Frontal cortex (tissue), 4 donors: Measurements from ENCODE around the gene MFSD11. TPM values are rescaled to one million over a fixed set of nuclear protein-coding genes. Genes with fewer than 3 reads are reported as not detected.
"Not testable (repeated sequence)": the region's sequence is repeated elsewhere in the genome, so short reads cannot be mapped to it uniquely, and the experiment has no call there.

Experiments
- DNase-seq, 2 donors: peaks; one replicate each; pipeline ENCODE4 v3.0.0; 2012; ENCODE audit warnings: low spot score in 2 of 2
- FAIRE-seq: peaks from 2 replicates; lab custom pipeline; 2012; peaks lifted over from hg19 to GRCh38; lab: Jason Lieb, UNC
- total RNA-seq: library from RNA; depleted of rRNA; stranded (reverse); fragments of >200 nt; gene quantifications from one replicate; pipeline ENCODE4 v1.2.3, GENCODE V29; 2014
- donor health status: control.
- donor health status: control.
- donor health status: control.

MFSD11 gene
- total RNA-seq, 1 donor from 2014 or later, result 73.0 TPM

DNA sequence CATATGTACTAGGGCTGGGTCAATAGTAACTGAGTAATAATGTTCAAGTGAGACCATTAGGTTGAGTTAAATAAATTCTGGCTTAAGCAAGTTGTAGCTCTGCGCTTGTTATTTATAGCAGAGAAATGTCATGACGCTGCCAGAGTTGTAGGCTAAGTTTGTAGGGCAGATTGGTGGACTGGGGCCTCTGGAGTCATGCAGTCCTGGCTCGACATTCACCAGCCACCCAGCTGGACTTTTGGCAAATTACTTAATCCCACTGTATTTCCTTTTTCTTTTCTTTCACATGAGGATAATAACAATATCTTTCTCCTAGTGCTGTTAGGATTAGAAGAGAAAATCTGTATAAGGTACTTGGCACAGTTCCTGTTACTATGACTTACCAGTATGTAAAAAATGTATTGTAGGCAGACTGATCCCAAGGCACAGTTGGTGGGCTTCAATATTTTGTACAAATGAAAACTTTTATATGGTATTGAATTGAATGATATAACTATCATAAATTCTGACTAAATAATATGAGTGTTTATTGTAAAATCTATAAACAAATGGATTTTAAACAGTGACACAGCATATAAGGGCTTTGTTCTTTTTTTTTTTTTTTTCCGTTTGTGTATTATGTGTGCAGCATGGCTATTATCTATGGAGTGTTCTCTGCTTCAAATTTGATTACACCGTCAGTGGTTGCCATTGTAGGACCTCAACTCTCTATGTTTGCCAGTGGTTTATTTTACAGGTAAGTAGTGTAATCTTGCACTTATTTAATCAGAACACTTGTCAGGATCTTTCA, 2.6 kb downstream of the MFSD11 start:
- no peak for FAIRE-seq
- DNase-seq, result no peak

DNA sequence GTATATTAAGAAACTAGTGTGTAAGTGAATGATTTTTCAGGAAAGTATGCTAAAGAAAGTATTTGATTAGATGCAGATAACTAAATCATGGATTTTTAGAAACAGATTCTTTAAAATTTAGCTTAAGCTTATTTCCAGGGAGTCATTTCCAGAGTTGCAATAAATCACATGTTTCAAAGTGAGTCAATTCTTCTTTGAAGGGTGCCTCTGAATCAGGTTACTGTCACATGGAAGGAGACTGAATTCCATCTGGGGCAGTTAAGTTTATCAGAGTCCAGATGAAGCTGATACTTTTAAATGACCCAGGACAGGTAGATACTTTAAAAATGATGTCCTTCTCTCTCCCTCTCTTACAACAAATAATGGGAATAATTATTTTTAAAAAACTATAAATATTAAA, 5.0 kb downstream of the MFSD11 start:
- FAIRE-seq (no peak), DNase-seq (no peak)

DNA sequence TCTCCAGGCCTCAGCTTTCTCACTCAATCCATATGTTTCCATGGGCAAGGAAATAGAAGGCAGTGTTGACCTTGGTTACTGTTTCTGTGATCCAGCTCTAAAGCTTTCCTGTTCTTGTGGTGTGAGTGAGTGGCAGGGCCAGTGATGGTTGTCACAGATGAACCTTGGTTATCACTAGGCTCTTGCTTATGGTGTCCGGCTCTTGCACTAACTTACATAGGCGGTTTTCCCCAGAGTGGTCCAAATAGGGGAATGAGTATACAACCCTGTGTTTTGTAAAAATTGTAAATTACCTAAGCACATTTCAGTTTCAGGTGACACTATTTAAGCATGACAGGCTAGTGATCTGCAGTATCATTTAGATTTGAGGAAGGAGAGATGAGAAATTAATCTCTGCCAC, 6.8 kb downstream of the MFSD11 start:
- FAIRE-seq (no peak), DNase-seq (no peak)

DNA sequence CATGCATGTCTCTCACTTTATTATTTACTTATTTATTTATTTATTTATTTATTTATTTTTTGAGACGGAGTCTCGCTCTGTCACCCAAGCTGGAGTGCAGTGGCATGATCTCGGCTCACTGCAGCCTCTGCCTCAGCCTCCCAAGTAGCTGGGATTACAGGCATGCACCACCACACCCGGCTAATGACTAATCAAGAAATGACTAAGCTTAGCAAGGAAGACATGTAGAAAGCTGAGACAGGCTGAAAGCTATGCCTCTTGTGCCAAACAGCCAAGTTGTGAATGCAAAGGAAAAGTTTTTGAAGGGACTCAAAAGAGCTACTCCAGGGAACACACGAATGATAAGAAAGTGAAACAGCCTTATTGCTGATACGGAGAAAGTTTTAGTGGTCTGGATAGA, 7.9 kb downstream of the MFSD11 start:
- not testable (repeated sequence) for FAIRE-seq, DNase-seq

DNA sequence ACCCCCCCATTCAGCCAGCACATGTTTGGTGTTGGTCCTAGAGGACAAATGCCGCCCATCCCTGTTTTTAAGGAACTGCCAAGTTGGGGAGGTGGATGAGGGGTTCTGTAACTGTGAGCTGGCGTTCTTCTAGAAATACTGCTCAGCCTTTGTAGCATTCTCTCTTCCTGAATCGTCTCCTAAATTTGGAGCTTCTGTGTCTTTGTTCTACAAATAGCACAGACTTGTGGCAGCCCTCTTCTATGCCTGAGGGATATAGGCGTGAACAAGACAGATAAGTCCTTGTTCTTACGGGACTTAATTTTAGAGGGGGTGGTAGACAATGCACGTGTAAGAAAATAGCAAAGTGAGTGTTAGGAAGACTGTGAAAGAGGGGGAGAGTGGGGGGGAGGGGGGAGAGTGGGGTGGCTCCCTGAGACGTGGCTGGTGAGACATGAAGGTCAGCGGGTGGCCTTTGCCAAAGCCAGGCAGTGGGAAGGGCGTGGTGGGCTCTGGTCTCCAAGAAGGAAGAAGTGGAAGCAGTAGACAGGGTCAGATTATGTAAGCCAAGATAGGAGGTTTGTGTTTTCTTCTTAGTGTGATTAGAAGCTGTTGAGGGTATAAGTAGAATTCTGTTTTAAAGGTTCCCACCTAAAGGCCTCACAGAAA, 9.9 kb downstream of the MFSD11 start:
- DNase-seq, result peak in 1 of 2 donors; percentile 20
- FAIRE-seq, result no peak

DNA sequence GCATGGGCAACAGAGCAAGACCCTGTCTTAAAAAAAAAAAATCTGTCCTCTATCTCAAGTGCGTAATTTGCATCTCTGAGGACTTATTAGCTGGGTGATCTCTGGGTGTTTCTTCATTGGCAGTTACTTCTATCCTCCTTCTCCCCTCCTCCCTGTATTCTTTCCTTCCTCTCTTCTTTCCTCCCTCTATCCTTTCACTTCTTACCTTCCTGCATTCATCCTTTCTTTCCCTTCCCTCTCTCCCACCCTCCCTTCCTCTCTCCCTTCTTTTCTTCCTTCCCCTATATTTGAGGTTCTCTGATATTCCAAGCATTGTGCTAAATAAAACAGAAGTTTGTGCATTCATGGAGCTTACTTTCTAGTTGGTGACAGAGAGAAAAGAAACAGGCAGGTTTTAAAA, 10.7 kb downstream of the MFSD11 start:
- no peak for FAIRE-seq
- no peak for DNase-seq

DNA sequence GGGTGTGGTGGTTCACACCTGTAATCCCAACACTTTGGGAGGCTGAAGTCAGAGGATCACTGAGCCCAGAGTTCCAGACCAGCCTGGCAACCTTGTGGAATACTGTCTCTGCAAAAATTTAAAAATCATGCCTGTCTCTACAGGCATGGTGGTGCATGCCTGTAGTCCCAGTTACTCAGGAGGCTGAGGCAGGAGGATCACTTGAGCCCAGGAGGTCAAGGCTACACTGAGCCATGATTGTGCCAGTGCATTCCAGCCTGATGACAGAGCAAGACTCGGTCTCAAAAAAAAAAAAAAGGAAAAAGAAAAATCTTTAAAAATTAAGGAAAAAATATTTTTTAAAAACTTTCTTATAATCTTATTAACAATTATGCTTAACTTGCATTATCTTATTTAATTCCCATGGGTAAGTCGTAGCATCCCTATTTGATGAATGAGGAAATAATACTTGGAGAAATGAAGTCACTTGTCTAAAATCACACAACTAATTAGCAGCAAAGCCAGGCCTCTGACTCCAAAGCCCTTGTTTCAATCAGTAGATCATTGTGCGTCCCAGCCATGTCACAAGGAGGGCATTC, 13.6 kb downstream of the MFSD11 start:
- DNase-seq, result no peak
- no peak for FAIRE-seq

DNA sequence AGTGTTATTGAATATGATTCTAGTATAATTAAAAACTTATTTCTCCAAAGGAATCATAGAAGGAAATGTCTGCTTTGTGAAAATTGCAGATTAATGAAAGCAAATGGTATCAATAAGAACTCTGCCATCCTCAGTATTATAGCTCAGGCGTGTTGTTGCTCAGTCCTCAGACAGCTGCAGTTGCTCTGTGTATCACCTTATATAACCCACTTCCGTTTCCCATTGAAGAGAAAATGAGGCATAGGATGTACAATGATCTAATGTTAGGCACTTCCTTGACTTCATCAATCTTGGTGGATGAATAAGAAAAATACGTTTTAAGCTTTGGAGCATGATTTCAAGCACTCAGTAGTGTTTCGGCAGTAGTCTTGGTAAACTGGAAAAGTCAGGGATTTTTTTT, 14.1 kb downstream of the MFSD11 start:
- DNase-seq (no peak), FAIRE-seq (no peak)

DNA sequence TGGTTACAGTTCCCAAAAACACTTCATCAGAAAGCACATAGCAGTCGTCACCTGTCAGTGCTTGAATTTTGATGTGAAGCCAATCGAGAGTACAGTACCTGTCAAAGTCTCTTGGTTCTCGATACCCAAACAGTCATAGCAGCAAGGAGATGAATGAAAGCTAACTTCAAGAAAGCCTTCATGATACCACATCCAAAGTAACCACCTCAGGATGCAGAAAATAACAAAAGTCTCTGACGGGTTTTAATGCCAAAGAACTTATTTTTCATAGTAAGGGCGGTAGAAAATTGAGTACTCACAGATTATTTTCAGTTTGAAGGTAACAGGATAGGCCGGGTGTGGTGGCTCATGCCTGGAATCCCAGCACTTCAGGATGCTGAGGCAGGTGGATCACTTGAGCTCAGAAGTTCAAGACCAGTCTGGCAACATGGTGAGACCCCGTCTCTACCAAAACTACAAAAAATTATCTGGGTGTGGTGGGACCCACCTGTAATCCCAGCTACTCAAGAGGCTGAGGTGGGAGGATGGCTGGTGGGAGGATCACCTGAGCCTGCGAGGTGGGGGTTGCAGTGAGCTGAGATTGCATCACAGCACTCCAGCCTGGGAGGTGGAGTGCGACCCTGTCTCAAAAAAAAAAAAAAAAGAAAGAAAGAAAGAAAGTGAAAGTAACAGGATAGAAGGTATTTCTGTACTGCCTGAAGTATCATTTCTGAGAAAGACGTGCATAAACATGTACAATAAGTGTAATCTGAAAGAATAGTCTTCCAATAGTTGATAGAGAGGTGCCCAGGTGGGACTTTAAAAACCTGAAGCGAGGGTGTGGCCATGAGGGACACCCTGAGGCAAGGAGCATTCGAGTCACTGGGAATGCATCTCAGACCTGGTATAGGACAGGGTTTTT, 15.4 kb downstream of the MFSD11 start:
- no peak for FAIRE-seq

DNA sequence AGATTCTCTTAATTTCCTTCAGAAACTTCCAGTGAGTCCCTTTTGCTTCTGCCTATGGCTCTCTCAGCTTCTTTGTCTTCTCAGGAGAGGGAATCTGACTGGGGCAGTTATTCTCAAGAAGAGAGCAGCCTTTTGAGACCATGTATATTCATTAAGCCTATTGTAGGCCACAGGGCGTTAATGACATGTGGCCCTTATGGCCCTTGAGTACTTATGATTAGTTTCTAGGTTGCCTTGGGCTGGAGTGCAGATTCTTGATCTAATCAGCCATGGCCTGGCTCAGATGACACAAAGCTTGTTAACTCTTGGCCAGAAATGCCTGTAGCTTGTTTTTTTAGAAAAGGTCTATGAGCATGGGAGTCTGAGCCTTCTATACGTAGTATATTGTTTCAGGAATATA, 17.4 kb downstream of the MFSD11 start:
- no peak for DNase-seq
- FAIRE-seq, result no peak

More for the DNA sequence above, 15.4 kb downstream of the MFSD11 start:
- DNase-seq, result no peak

DNA sequence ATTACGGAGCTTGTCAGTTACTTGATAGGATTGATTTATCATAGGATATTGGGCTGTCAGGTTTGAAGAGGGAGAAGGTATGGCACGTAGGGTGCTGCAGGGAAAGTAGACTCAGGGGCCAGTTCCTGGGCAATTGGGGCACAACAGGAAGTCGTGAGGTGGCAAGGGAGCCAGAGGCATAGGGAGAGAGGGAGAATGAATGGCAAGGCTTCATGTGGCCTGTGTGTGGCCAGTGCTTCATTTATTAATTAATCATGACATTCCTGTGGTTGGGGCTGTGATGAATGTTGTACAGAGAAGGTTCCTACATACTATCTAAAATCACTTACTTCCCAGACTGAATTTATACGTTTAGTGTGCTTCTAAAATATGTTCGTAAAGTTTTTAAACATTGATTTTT, 19.3 kb downstream of the MFSD11 start:
- FAIRE-seq, result no peak
- no peak for DNase-seq

DNA sequence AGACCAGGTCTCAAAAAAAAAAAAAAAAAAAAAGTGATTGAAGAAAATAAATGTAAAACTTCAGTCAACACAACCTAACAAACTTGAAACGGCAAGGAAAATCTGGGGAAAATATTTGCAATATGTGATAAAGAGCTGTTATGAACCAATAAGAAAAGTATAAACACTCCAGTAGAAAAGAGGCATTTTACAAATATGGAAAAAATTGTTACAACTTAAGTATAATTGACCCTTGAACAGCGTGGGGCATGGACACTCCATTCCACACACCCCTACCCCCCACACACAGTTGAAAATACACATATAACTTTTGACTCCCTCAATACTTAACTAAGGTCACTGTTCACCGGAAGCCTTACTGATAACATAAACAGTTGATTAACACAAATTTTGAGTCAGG, 20.7 kb downstream of the MFSD11 start:
- FAIRE-seq (no peak), DNase-seq (no peak)

DNA sequence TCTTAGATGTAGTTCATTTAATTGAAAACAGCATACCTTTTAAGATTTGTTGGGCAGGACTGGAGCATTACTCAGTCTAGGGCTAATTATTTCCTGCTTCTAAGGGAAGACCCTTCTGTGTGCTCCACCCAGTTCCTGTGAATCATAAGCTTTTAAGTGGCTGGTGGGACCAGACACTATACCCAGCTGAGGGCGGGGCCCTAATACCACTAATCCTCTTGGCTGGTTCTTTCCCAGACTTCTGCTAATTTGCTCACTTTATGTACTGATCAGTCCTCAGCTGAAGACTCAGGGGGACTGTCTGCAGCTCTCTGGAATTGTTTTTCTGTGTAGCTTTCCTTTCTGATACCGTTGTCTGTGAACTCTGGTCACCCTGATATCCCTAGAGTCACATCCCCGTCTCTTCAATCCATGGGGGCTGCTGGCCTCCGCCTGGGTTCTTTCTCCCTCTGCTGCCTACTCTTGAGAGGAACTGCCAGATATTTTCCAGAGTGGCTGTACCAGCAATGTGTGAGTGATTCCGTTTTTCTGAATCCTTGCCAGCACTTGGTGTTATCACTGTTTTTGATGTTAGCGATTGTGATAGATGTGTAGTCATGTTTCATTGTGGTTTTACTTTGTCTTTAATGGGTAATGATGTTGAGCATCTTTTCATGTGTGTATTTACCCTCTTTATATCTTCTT, 35.1 kb downstream of the MFSD11 start:
- DNase-seq (no peak), FAIRE-seq (no peak)

DNA sequence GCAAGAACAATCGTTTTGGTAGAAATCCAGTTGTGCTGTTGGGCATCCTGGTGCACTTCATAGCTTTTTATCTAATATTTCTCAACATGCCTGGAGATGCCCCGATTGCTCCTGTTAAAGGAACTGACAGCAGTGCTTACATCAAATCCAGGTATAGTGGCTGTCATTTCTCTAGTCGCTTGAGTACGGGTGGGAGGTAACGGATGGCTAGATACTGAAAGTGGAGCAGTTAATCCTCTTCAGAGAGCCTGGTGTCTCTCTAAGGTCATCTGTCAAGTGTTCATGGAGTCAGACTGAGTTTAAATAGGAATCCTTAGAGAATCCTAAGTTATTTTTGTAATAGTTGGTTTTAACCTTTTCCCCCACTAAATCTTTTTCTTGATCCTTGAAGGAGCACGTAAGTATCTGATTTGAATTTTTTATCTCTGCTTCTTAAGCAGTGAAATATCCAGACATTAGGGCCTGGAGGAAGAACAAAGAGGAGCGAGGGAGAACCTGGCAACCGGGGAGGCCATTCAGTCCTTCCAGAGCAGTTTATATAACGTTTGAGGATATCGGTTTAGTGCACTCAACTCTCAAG, 37.2 kb downstream of the MFSD11 start:
- FAIRE-seq (no peak), DNase-seq (no peak)

DNA sequence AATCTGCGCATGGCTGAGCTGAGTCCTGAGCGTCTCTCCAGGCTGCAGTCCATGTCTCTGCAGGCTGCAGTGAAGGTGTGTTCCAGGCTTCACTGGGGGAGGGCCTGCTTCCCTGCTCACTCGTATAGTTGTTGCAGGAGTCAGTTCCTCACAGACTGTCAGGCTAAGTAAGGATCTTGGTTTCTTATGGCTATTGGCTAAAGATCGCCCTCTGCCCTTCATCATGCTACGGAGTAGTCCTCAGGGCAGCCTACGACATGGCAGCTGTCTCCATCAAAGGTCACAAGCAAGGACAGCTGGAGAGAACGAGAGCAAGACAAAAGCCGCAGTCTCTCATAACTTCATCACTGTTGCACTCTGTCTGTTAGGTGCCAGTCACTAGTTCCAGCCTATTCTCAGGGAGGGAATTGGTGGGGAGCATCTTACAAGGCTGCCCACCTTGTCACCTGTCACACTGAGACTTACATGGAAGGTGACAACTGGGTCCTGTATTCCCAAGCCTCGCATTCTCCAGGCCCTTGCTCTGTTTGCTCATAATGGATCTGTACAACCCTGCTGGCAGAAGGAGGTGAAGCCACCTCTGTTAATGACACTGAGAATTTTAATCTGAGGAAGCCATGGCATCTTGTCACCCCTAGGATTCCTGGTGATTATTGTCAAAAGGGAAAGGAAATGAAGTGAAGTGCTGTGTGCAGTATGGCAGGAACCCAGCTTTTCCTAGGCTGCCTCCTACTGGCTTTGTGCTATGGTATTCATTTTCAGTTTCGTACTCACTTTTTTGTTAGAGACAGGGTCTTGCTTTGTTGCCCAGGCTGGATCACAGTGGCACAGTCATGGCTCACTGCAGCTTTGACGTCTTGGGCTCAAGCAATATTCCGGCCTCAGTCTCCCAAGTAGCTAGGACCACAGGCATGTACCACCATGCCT, 43.4 kb downstream of the MFSD11 start:
- no peak for FAIRE-seq
- no peak for DNase-seq

DNA sequence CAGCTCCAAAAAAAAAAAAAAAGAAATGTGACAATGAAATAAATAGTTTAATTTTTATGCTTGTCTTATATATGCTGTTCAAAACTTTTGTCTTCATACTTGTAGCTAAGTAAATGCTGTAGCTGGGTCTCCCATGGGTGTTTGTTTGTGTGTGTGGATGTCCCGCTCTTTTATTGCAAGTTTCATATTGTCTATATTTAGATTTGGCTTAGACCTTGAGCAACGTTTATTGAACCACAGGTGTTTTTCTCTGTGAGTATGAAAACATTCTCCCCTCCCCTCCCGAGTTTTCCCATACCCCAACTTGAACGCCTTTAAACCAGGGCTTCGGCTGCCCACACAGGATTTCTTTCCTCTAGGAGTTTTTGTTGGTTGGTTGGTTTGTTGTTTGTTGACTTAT, 45.2 kb downstream of the MFSD11 start:
- FAIRE-seq (no peak), DNase-seq (no peak)

DNA sequence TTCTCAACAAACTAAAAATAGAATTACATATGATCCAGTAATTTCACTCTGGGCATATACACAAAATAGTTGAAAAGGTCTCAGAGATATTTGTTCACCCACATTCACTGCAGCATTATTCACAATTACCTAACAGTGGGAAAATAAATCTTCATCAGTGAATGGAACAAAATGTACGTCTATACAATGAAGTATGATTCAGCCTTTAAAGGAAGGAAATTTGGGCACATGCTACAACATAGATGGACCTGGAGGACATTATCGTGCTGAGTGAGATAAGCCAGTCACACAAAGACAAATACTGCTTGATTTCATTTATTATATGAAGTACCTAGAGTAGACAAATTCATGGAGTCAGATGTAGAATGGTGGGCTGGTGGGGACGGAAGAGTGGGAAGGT, 47.0 kb downstream of the MFSD11 start:
- FAIRE-seq (no peak), DNase-seq (no peak)

DNA sequence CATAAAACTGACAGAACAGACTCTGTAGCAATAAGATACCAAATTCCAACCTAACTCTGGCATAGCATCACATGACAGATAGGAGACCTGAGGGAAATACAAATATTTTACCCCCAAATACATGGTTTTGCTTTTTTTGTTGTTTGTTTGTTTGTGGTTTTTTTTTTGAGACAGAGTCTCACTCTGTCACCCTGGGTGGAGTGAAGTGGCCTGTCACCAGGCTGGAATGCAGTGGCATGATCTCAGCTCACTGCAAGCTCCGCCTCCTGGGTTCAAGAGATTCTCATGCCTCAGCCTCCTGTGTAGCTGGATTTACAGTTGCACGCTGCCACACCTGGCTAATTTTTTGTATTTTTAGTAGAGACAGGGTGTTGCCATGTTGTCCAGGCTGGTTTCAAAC, 49.9 kb downstream of the MFSD11 start:
- FAIRE-seq, result not testable (repeated sequence)

More for the DNA sequence above, 49.9 kb downstream of the MFSD11 start:
- DNase-seq, result not testable (repeated sequence)
